A673 (cell line): ENCODE measurements around the gene C1orf141. TPM values are rescaled to one million over a fixed set of nuclear protein-coding genes. Genes with fewer than 3 reads are reported as not detected.

Source experiments
- BruUV-seq: library from RNA; stranded (reverse); fragments of 400-500 nt; replicated peaks from 2 replicates; lab custom pipeline; 2021; lab: Mats Ljungman, UMichigan
- CTCF ChIA-PET: fragments of 300-600 bp; sonication (Branson Sonifier 250); formaldehyde crosslinking; loops from one replicate; lab custom pipeline; 2022; ENCODE audit warnings: antibody characterized with exemption; lab: Charles Lee
- POLR2A ChIA-PET: fragments of 300-600 bp; sonication (Branson Sonifier 250); formaldehyde crosslinking; loops from one replicate; lab custom pipeline; 2022; ENCODE audit warnings: antibody characterized with exemption; ENCODE audit not compliant: low non-redundant PET; lab: Charles Lee
- DNase-seq: peaks from one replicate; pipeline ENCODE4 v3.0.0-alpha.2; 2015; ENCODE audit warnings: low spot score
- H3K27ac ChIP-seq: fragments of 200-600 bp; sonication (generic); 2 replicates; pipeline ENCODE4 v1.5.1; 2016; ENCODE audit warnings: mixed run types, low read depth, mild to moderate bottlenecking, mixed read lengths, antibody characterized with exemption, low read length; ENCODE audit not compliant: poor library complexity, severe bottlenecking
- H3K27me3 ChIP-seq: fragments of 200-600 bp; sonication (generic); replicated peaks from 2 replicates; pipeline ENCODE4 v1.6.1; 2017; ENCODE audit warnings: mixed run types, low read depth, mild to moderate bottlenecking, mixed read lengths, antibody characterized with exemption, low read length; ENCODE audit not compliant: insufficient read depth, poor library complexity
- H3K36me3 ChIP-seq: fragments of 200-600 bp; sonication (generic); 2 replicates; pipeline ENCODE4 v1.6.1; 2016; ENCODE audit warnings: mixed run types, mild to moderate bottlenecking, mixed read lengths, antibody characterized with exemption, low read length; ENCODE audit not compliant: insufficient read depth, poor library complexity, severe bottlenecking
- H3K4me1 ChIP-seq: fragments of 200-600 bp; sonication (generic); 2 replicates; pipeline ENCODE4 v1.6.1; 2017; ENCODE audit warnings: mixed run types, mild to moderate bottlenecking, mixed read lengths, antibody characterized with exemption, low read length; ENCODE audit not compliant: insufficient read depth, poor library complexity, severe bottlenecking
- H3K4me3 ChIP-seq: fragments of 200-600 bp; sonication (generic); 2 replicates; pipeline ENCODE4 v1.5.1; 2016; ENCODE audit warnings: low read depth, mixed run types, mild to moderate bottlenecking, mixed read lengths, low read length; ENCODE audit not compliant: poor library complexity, severe bottlenecking
- H3K9me3 ChIP-seq: fragments of 200-600 bp; sonication (generic); 2 replicates; pipeline ENCODE4 v1.6.1; 2016; ENCODE audit warnings: mixed run types, low read depth, mild to moderate bottlenecking, mixed read lengths, antibody characterized with exemption, low read length; ENCODE audit not compliant: poor library complexity, severe bottlenecking
- CTCF ChIP-seq: fragments of 300-800, 200-600 bp; sonication (generic); conservative IDR thresholded peaks from 2 replicates; pipeline ENCODE4 v1.5.1; 2017; ENCODE audit warnings: low read depth, mild to moderate bottlenecking, antibody characterized with exemption, low read length, moderate library complexity, mixed read lengths
- EZH2 ChIP-seq: fragments of 200-600 bp; sonication (generic); IDR thresholded peaks from 2 replicates; pipeline ENCODE4 v1.6.1; 2017; ENCODE audit warnings: borderline replicate concordance, low read depth, mild to moderate bottlenecking, mixed read lengths, antibody characterized with exemption, low read length; ENCODE audit not compliant: poor library complexity, severe bottlenecking
- intact Hi-C: fragments of 100-400 bp; cut with micrococcal nuclease; formaldehyde crosslinking; loops from one replicate; pipeline ENCODE4 v1.10.0; 2022; ENCODE audit not compliant: unreplicated experiment
- total RNA-seq: library from RNA; stranded (reverse); gene quantifications from 2 replicates; pipeline ENCODE4 v1.2.3, GENCODE V29; 2021

C1orf141 gene
- total RNA-seq, 1 experiment from 2014 or later: not detected

- Histone ChIP-seq H3K27me3 (no peaks in the 10 kb centered on the region), H3K27ac (no peak overlapping the region), H3K9me3 (no peaks in the 10 kb centered on the region), H3K4me3 (no peak overlapping the region), H3K36me3 (no peaks in the 10 kb centered on the region), H3K4me1 (no peaks in the 10 kb centered on the region)
- intact Hi-C loops: no loop called here
- ChIA-PET POLR2A (no interaction called here), CTCF (no interaction called here)
- TF ChIP-seq EZH2: no peak
- TF ChIP-seq CTCF: no peak
- no peak for DNase-seq
- BruUV-seq: no TSS peak
Measured at GRCh38 chr1:67173988-67174387, 39.2 kb upstream of the C1orf141 start.

- Histone ChIP-seq H3K4me3 (no peak overlapping the region), H3K4me1 (no peaks in the 10 kb centered on the region), H3K9me3 (no peaks in the 10 kb centered on the region), H3K27me3 (no peaks in the 10 kb centered on the region), H3K36me3 (no peaks in the 10 kb centered on the region), H3K27ac (no peak overlapping the region)
- BruUV-seq: no TSS peak
- TF ChIP-seq EZH2 (no peak), CTCF (no peak)
- intact Hi-C loops: no loop called here
- ChIA-PET CTCF (no interaction called here), POLR2A (no interaction called here)
- no peak for DNase-seq
Measured at GRCh38 chr1:67171978-67172377, 37.2 kb upstream of the C1orf141 start.

GRCh38 chr1:67171574-67171955, 36.8 kb upstream of the C1orf141 start:
- CTCF ChIA-PET: no interaction called here

More at GRCh38 chr1:67171574-67171955, 36.8 kb upstream of the C1orf141 start:
- POLR2A ChIA-PET: no interaction called here
- Histone ChIP-seq H3K4me3 (no peak overlapping the region), H3K27me3 (no peaks in the 10 kb centered on the region), H3K27ac (no peak overlapping the region), H3K4me1 (no peaks in the 10 kb centered on the region), H3K9me3 (no peaks in the 10 kb centered on the region), H3K36me3 (no peaks in the 10 kb centered on the region)
- TF ChIP-seq EZH2: no peak
- no peak for DNase-seq
- intact Hi-C loops: no loop called here
- no TSS peak for BruUV-seq
